K562 (cell line): Measurements from ENCODE around the gene SEMA3A.

ENCODE experiments used
- ADNP ChIP-seq: fragments of 200-800 bp; sonication (Bioruptor generic); IDR thresholded peaks from 2 replicates; pipeline ENCODE4 v1.6.1; 2016; ENCODE audit warnings: missing genetic modification characterization, missing compliant biosample characterization
- BRF1 ChIP-seq: IDR thresholded peaks from 3 replicates; pipeline ENCODE4 v1.6.1; 2011; ENCODE audit warnings: borderline replicate concordance, mild to moderate bottlenecking; ENCODE audit not compliant: insufficient read length; ENCODE audit errors: extremely low read depth
- CBX5 ChIP-seq: IDR thresholded peaks from 2 replicates; pipeline ENCODE4 v1.6.1; 2014; ENCODE audit warnings: low read depth, borderline replicate concordance
- FOXJ3 ChIP-seq: sonication (generic); formaldehyde crosslinking; IDR thresholded peaks from 2 replicates; pipeline ENCODE4 v1.4.0; 2020; ENCODE audit warnings: mild to moderate bottlenecking, missing genetic modification reagents
- GABPA ChIP-seq: fragments of 200-800 bp; sonication (Bioruptor generic); conservative IDR thresholded peaks from 2 replicates; pipeline ENCODE4 v1.6.1; 2016; ENCODE audit warnings: low read depth, missing genetic modification characterization, missing compliant biosample characterization
- GATAD2A ChIP-seq: fragments of 450-650 bp; IDR thresholded peaks from 2 replicates; pipeline ENCODE4 v1.6.1; 2017
- HDAC6 ChIP-seq: IDR thresholded peaks from 2 replicates; pipeline ENCODE4 v1.6.1; 2012; ENCODE audit warnings: low read depth, mild to moderate bottlenecking, control low read depth, inconsistent platforms, low read length, moderate library complexity
- PCBP1 ChIP-seq: fragments of 200-400 bp; formaldehyde crosslinking; IDR thresholded peaks from 2 replicates; pipeline ENCODE4 v1.6.1; 2018; ENCODE audit warnings: mild to moderate bottlenecking, low read depth, low read length; ENCODE audit not compliant: poor library complexity, severe bottlenecking
- POLR2A ChIP-seq: fragments of 450-650 bp; conservative IDR thresholded peaks from 2 replicates; pipeline ENCODE4 v1.6.1; 2016
- PTBP1 ChIP-seq: fragments of 200-400 bp; formaldehyde crosslinking; IDR thresholded peaks from 2 replicates; pipeline ENCODE4 v1.6.1; 2017; ENCODE audit warnings: low read depth, low read length
- RAD21 ChIP-seq, 2 experiments: fragments of 250-450 bp in 1 of 2; fragments of 450-650 bp in 1 of 2; sonication (Bioruptor Pico) in 1 of 2; formaldehyde crosslinking in 1 of 2; IDR thresholded peaks in 1 of 2; conservative IDR thresholded peaks in 1 of 2; 2 replicates each; pipeline versions ENCODE4 v1.4.0 to v1.8.0; 2020 to 2022; ENCODE audit warnings: mild to moderate bottlenecking in 2 of 2, moderate library complexity in 1 of 2
- SAFB2 ChIP-seq: fragments of 200-400 bp; formaldehyde crosslinking; IDR thresholded peaks from 2 replicates; pipeline ENCODE4 v1.6.1; 2018; ENCODE audit warnings: borderline replicate concordance, low read length, low read depth, moderate library complexity; ENCODE audit not compliant: severe bottlenecking
- TFE3 ChIP-seq: fragments of 450-650 bp; formaldehyde crosslinking; IDR thresholded peaks from 2 replicates; pipeline ENCODE4 v1.4.0; 2020; ENCODE audit warnings: mild to moderate bottlenecking, mixed read lengths
- THRAP3 ChIP-seq: fragments of 450-650 bp; IDR thresholded peaks from 2 replicates; pipeline ENCODE4 v1.6.1; 2016; ENCODE audit warnings: mild to moderate bottlenecking, inconsistent platforms, borderline replicate concordance

- TF ChIP-seq POLR2A (no peak), TFE3 (no peak), PCBP1 (no peak), BRF1 (no peak), RAD21 (CRISPR knock-in tag; conservative IDR thresholded peaks at IDR 0.05 in 1 of 2, IDR thresholded peaks at IDR 0.05 in 1 of 2) (no peak), CBX5 (no peak), HDAC6 (no peak), GABPA (no peak), THRAP3 (no peak), FOXJ3 (CRISPR knock-in tag) (no peak), ADNP (no peak), GATAD2A (no peak), PTBP1 (no peak), SAFB2 (no peak)
These were observed 35.2 kb downstream of the SEMA3A start for GRCh38 chr7:84159435-84159834.
